K562 (cell line): ENCODE data around the gene MEGF11. TPM values are rescaled to one million over a fixed set of nuclear protein-coding genes. Genes with fewer than 3 reads are reported as not detected.

Experiments used
- ATAC-seq: fragments of 200-7000 bp; cut with Tn5 transposase; 3 replicates; pipeline ENCODE4 v1.9.1; 2020; ENCODE audit warnings: moderate library complexity
- BruUV-seq: library from RNA; stranded (reverse); fragments of 400-500 nt; replicated peaks from 2 replicates; lab custom pipeline; 2021; lab: Mats Ljungman, UMichigan
- CTCF ChIA-PET: fragments of 300-600 bp; formaldehyde crosslinking; extraction: SDS; loops from one replicate; lab custom pipeline; 2021; ENCODE audit warnings: low intra/inter-chr PET ratio; lab: Yijun Ruan, JAX
- POLR2A ChIA-PET: fragments of 300-600, 350-650 bp; sonication (Branson Sonifier 250); formaldehyde crosslinking; extraction: SDS; loops from one replicate; lab custom pipeline; 2021; ENCODE audit warnings: antibody characterized with exemption, inconsistent platforms; lab: Yijun Ruan, JAX
- DNase-seq, 4 experiments: peaks; one replicate each; pipeline versions ENCODE4 v3.0.0 to v3.0.0-alpha.2; 2011 to 2018; ENCODE audit warnings: low spot score in 3 of 4, mixed read lengths in 3 of 4; ENCODE audit errors: extremely low read depth in 1 of 4
- FAIRE-seq: peaks from 2 replicates; lab custom pipeline; 2011; peaks lifted over from hg19 to GRCh38; lab: Jason Lieb, UNC
- H2AFZ ChIP-seq: 2 replicates; pipeline ENCODE4 v1.6.0; 2011; ENCODE audit warnings: low read depth, low read length, control low read depth, inconsistent platforms
- H3K27ac ChIP-seq: fragments of 200-600 bp; 3 replicates; pipeline ENCODE4 v1.8.0; 2011; ENCODE audit warnings: low read depth, mild to moderate bottlenecking, control low read depth, inconsistent platforms, low read length, moderate library complexity, mixed read lengths; ENCODE audit errors: extremely low read depth
- H3K27me3 ChIP-seq, 2 experiments: fragments of 300-600 bp in 1 of 2; 2 replicates in 1 of 2; 3 replicates in 1 of 2; pipeline versions ENCODE4 v1.6.0 to v1.8.0; 2011; ENCODE audit warnings: inconsistent platforms in 2 of 2, low read length in 2 of 2, mild to moderate bottlenecking in 1 of 2, mixed read lengths in 1 of 2, moderate library complexity in 1 of 2; ENCODE audit not compliant: control insufficient read depth in 2 of 2, insufficient read depth in 2 of 2
- H3K36me3 ChIP-seq: fragments of 300-600 bp; 3 replicates; pipeline ENCODE4 v1.8.0; 2011; ENCODE audit warnings: mild to moderate bottlenecking, low read length, inconsistent platforms; ENCODE audit not compliant: control insufficient read depth, insufficient read depth
- H3K4me1 ChIP-seq, 2 experiments: fragments of 200-600 bp in 1 of 2; replicated peaks in 1 of 2; 2 replicates in 1 of 2; 3 replicates in 1 of 2; pipeline versions ENCODE4 v1.5.1 to v1.8.0; 2011; ENCODE audit warnings: inconsistent platforms in 2 of 2, low read length in 2 of 2, mild to moderate bottlenecking in 1 of 2, mixed read lengths in 1 of 2, moderate library complexity in 1 of 2; ENCODE audit not compliant: control insufficient read depth in 2 of 2, insufficient read depth in 2 of 2
- H3K4me2 ChIP-seq: 2 replicates; pipeline ENCODE4 v1.6.1; 2011; ENCODE audit warnings: low read length, control low read depth, inconsistent platforms, mixed read lengths; ENCODE audit not compliant: insufficient read depth
- H3K4me3 ChIP-seq: fragments of 200-600 bp; sonication (generic), shearing (Covaris generic); 2 replicates; pipeline ENCODE4 v1.5.1; 2016; ENCODE audit warnings: control low read depth, inconsistent platforms
- H3K79me2 ChIP-seq: fragments of 200-600 bp; 3 replicates; pipeline ENCODE4 v1.8.0; 2011; ENCODE audit warnings: low read length, inconsistent platforms; ENCODE audit not compliant: control insufficient read depth, insufficient read depth
- H3K9ac ChIP-seq, 2 experiments: 2 replicates each; pipeline versions ENCODE4 v1.6.0 to v1.6.1; 2011; ENCODE audit warnings: low read depth in 2 of 2, low read length in 2 of 2, control low read depth in 1 of 2, inconsistent platforms in 1 of 2, mild to moderate bottlenecking in 1 of 2, mixed read lengths in 1 of 2; ENCODE audit not compliant: insufficient read depth in 1 of 2
- H3K9me1 ChIP-seq: one replicate; pipeline ENCODE4 v1.6.0; 2011; ENCODE audit warnings: inconsistent platforms, mild to moderate bottlenecking, low read length, moderate library complexity; ENCODE audit not compliant: control insufficient read depth, insufficient read depth
- H3K9me3 ChIP-seq: replicated peaks from 2 replicates; pipeline ENCODE4 v1.5.1; 2011; ENCODE audit warnings: low read depth, low read length, inconsistent platforms; ENCODE audit not compliant: control insufficient read depth, insufficient read depth
- H4K20me1 ChIP-seq: replicated peaks from 2 replicates; pipeline ENCODE4 v1.6.1; 2011; ENCODE audit warnings: low read length, inconsistent platforms, mixed read lengths; ENCODE audit not compliant: control insufficient read depth, insufficient read depth
- CEBPB ChIP-seq: fragments of 450-650 bp; IDR thresholded peaks from 2 replicates; pipeline ENCODE4 v1.6.1; 2016; ENCODE audit warnings: missing genetic modification characterization, missing compliant biosample characterization
- GATA2 ChIP-seq: sonication (generic); formaldehyde crosslinking; IDR thresholded peaks from 2 replicates; pipeline ENCODE4 v1.4.0; 2020; ENCODE audit warnings: mild to moderate bottlenecking, missing genetic modification reagents
- HMG20A ChIP-seq: fragments of 450-650 bp; formaldehyde crosslinking; conservative IDR thresholded peaks from 2 replicates; pipeline ENCODE4 v1.4.0; 2020; ENCODE audit warnings: mild to moderate bottlenecking, mixed read lengths
- JUND ChIP-seq, 2 experiments: IDR thresholded peaks; 2 replicates in 1 of 2; 3 replicates in 1 of 2; pipeline ENCODE4 v1.6.1; 2011; ENCODE audit warnings: borderline replicate concordance in 2 of 2, low read depth in 2 of 2, low read length in 2 of 2, improper control_type of control experiment in 1 of 2, missing biosample characterization in 1 of 2, missing genetic modification characterization in 1 of 2, missing genetic modification reagents in 1 of 2
- ZEB2 ChIP-seq: fragments of 450-650 bp; IDR thresholded peaks from 2 replicates; pipeline ENCODE4 v1.6.1; 2016
- ZNF274 ChIP-seq: IDR thresholded peaks from 2 replicates; pipeline ENCODE4 v1.6.1; 2011; ENCODE audit warnings: low read depth, mild to moderate bottlenecking, low read length, moderate library complexity, borderline replicate concordance
- WGBS: fragments of 100-300 bp; shearing (Covaris generic); methylation state at CpG from one replicate; pipeline ENCODE4 v1.1.6; 2016; ENCODE audit warnings: low coverage, mixed read lengths; ENCODE audit not compliant: insufficient coverage; ENCODE audit errors: missing lambda C conversion rate; 5-methylcytosine and 5-hydroxymethylcytosine counted together
- in situ Hi-C: fragments of 300-500 bp; cut with MboI; formaldehyde crosslinking; loops from 4 replicates; pipeline ENCODE4 v1.15.0; 2018; ENCODE audit warnings: inconsistent platforms, mixed read lengths
- intact Hi-C: fragments of 100-400 bp; cut with micrococcal nuclease; formaldehyde crosslinking; loops from 2 replicates; pipeline ENCODE4 v1.14.2; 2022
- polyA plus RNA-seq, 8 experiments: library from polyadenylated mRNA; depleted of rRNA in 4 of 8; stranded (reverse) in 5 of 8; unstranded in 3 of 8; fragments of >200 nt; fragmentation: Nextera tagmentation in 2 of 8; fragmentation: Illumina TruSeq in 1 of 8; extraction: Ambion mirVana in 2 of 8; extraction: Trizol in 1 of 8; gene quantifications; 2 replicates each; pipeline versions ENCODE4 v1.2.1 to v1.2.3, GENCODE V29; 2011 to 2014; ENCODE audit warnings: inconsistent platforms in 1 of 8, missing spikeins in 1 of 8
- total RNA-seq, 7 experiments: library from RNA; depleted of rRNA in 6 of 7; stranded (reverse); fragments of >200 nt in 6 of 7; fragmentation: Illumina TruSeq in 2 of 7; extraction: Trizol in 2 of 7; gene quantifications; 2 replicates each; pipeline versions ENCODE4 v1.2.1 to v1.2.3, GENCODE V29; 2011 to 2021; ENCODE audit warnings: low replicate concordance in 1 of 7
- TF ChIP-seq, protein P1 (sequence below): fragments of 450-650 bp; IDR thresholded peaks from 2 replicates; pipeline ENCODE4 v1.6.1; 2018; ENCODE audit warnings: mild to moderate bottlenecking, low read depth; ENCODE audit not compliant: partially characterized antibody
- TF ChIP-seq, protein P2 (sequence below): fragments of 250-450 bp; sonication (Bioruptor Pico); IDR thresholded peaks from 2 replicates; pipeline ENCODE4 v1.8.0; 2022; ENCODE audit warnings: inconsistent platforms

MEGF11 gene
- total and polyA plus RNA-seq, 9 of the 15 experiments (the other 6 are each of a cell fraction or from before 2014, with no cell fraction given) = 0.06 to 0.23 (median 0.20) TPM; not detected in 6

DNA sequence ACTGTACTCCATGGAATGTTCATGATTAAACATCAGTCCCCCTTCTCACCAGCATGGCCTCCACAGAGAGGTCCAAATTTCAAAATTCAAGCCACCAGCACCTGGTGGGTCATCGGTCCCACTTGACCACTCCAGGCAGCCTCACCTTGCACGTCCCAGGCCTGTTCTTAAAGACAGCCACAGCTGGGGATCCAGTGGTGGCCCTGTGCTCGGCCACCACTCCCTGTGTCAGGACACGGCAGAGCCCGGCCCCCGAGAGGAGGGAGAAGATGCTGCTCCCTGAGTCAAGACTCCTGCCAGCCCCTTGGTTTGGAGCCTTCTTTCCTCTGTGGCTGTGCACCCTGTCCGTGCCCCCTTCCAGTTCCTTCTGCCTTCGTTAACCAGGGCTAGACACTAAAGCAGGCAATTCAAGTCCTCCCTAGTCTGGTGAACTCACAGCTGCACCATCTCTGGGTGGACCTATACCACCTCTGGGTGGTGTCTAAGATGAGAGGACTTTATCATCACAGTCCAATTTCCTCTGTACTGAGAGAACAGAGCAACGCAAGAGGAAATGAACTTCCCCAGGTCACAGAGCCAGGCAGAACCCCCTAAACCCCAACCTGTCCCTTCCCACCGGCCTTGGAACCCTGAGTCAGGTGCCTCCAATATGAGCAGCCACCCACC, 97.1 kb downstream of the MEGF11 start:
- BruUV-seq = no TSS peak
- intact Hi-C loops (no loop called here), in situ Hi-C loops (no loop called here)
- Histone ChIP-seq H3K79me2 (no peaks in the 10 kb centered on the region), H2AFZ (no peak overlapping the region), H3K4me1 (no peaks in the 10 kb centered on the region; a peak in 1 of 5 replicates), H3K9me1 (peaks cover 3% of the 10 kb centered on the region), H3K36me3 (no peaks in the 10 kb centered on the region), H3K9ac (no peak overlapping the region), H3K27me3 (peaks cover 24 to 60% of the 10 kb centered on the region in 2 experiments), H4K20me1 (peaks cover 4% of the 10 kb centered on the region; the same call in 1 of the 2 replicates), H3K9me3 (no peaks in the 10 kb centered on the region), H3K4me3 (no peak overlapping the region), H3K4me2 (no peak overlapping the region), H3K27ac (no peak overlapping the region)
- ChIA-PET CTCF (no interaction called here), POLR2A (interaction anchor here (0.6 to 1.2 kb wide), 2 partner anchors 8 to 20 kb away, joined by 3 read pairs; no protein-coding TSS in a partner anchor)
- no peak for DNase-seq
- no peak for TF ChIP-seq HMG20A (CRISPR knock-in tag)
- no peak for TF ChIP-seq ZEB2
- TF ChIP-seq CEBPB = no peak
- TF ChIP-seq JUND (IDR thresholded peaks at IDR 0.05; ENCODE audit: borderline replicate concordance, low read depth, low read length) = no peak
- no peak for TF ChIP-seq JUND (tag; IDR thresholded peaks at IDR 0.05; ENCODE audit: borderline replicate concordance, low read depth, low read length)
- no peak for TF ChIP-seq GATA2 (CRISPR knock-in tag)
- TF ChIP-seq ZNF274 = no peak
- TF ChIP-seq, protein P1, sequence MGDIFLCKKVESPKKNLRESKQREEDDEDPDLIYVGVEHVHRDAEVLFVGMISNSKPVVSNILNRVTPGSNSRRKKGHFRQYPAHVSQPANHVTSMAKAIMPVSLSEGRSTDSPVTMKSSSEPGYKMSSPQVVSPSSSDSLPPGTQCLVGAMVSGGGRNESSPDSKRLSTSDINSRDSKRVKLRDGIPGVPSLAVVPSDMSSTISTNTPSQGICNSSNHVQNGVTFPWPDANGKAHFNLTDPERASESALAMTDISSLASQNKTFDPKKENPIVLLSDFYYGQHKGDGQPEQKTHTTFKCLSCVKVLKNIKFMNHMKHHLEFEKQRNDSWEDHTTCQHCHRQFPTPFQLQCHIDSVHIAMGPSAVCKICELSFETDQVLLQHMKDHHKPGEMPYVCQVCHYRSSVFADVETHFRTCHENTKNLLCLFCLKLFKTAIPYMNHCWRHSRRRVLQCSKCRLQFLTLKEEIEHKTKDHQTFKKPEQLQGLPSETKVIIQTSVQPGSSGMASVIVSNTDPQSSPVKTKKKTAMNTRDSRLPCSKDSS = no peak
- TF ChIP-seq, protein P2, sequence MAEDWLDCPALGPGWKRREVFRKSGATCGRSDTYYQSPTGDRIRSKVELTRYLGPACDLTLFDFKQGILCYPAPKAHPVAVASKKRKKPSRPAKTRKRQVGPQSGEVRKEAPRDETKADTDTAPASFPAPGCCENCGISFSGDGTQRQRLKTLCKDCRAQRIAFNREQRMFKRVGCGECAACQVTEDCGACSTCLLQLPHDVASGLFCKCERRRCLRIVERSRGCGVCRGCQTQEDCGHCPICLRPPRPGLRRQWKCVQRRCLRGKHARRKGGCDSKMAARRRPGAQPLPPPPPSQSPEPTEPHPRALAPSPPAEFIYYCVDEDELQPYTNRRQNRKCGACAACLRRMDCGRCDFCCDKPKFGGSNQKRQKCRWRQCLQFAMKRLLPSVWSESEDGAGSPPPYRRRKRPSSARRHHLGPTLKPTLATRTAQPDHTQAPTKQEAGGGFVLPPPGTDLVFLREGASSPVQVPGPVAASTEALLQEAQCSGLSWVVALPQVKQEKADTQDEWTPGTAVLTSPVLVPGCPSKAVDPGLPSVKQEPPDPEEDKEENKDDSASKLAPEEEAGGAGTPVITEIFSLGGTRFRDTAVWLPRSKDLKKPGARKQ = no peak
- ATAC-seq = no peak
- 2% methylated on average over 10 of the region's 10 CpGs for WGBS
- FAIRE-seq = no peak
